Esophagus (tissue), 2 donors: ENCODE results near the gene RBM38. TPM values are rescaled to one million over a fixed set of nuclear protein-coding genes. Genes with fewer than 3 reads are reported as not detected.

Experiments
- H3K27ac ChIP-seq, 2 donors: one replicate each; pipeline ENCODE4 v1.5.1; 2013; ENCODE audit warnings: low read depth in 2 of 2, mild to moderate bottlenecking in 2 of 2, inconsistent platforms in 1 of 2, low read length in 1 of 2, moderate library complexity in 1 of 2
- H3K27me3 ChIP-seq, 2 donors: one replicate each; pipeline ENCODE4 v1.6.1; 2013; ENCODE audit warnings: low read length in 2 of 2, control low read depth in 1 of 2, mild to moderate bottlenecking in 1 of 2; ENCODE audit not compliant: insufficient read depth in 2 of 2, control insufficient read depth in 1 of 2
- H3K36me3 ChIP-seq, 2 donors: one replicate each; pipeline ENCODE4 v1.6.1; 2013; ENCODE audit warnings: low read length in 1 of 2; ENCODE audit not compliant: control insufficient read depth in 2 of 2, insufficient read depth in 2 of 2
- H3K4me1 ChIP-seq, 2 donors: one replicate each; pipeline ENCODE4 v1.6.1; 2013; ENCODE audit warnings: low read length in 1 of 2; ENCODE audit not compliant: control insufficient read depth in 2 of 2, insufficient read depth in 2 of 2
- H3K4me3 ChIP-seq, 2 donors: one replicate each; pipeline ENCODE4 v1.5.1; 2013; ENCODE audit warnings: low read length in 2 of 2, mild to moderate bottlenecking in 2 of 2, low read depth in 1 of 2, moderate library complexity in 1 of 2
- H3K9me3 ChIP-seq, 2 donors: one replicate each; pipeline ENCODE4 v1.6.1; 2013; ENCODE audit warnings: mild to moderate bottlenecking in 2 of 2, low read depth in 1 of 2, low read length in 1 of 2, moderate library complexity in 1 of 2; ENCODE audit not compliant: control insufficient read depth in 2 of 2, insufficient read depth in 1 of 2
- WGBS, 2 donors: extraction: QIAGEN DNeasy Blood & Tissue Kit; methylation state at CpG; one replicate each; pipeline ENCODE4 v1.1.7; 2013; 5-methylcytosine and 5-hydroxymethylcytosine counted together
- polyA plus RNA-seq, 2 donors: library from polyadenylated mRNA; stranded (reverse); fragments of 200-250 nt; gene quantifications; one replicate each; pipeline ENCODE4 v1.2.3, GENCODE V29; 2013
- donor health status: healthy with polysubstance abuse.
- donor health status: Bipolar disorder and iron deficiency.

RBM38 gene
- polyA plus RNA-seq, 2 donors = 10.9 to 13.8 TPM

GRCh38 chr20:57409316-57409671 is 18.1 kb downstream of the RBM38 start:
- H3K9me3 ChIP-seq = no peaks in the 10 kb centered on the region
- WGBS, 2 donors = 69 to 74% methylated on average over 16 of the region's 16 CpGs
- H3K27me3 ChIP-seq = no peaks in the 10 kb centered on the region
- H3K27ac ChIP-seq = peak overlapping the region in 1 of 2 donors; percentile 8
- H3K4me1 ChIP-seq = peaks cover 2% of the 10 kb centered on the region in 2 donors
- peaks cover 4 to 27% of the 10 kb centered on the region in 2 donors for H3K36me3 ChIP-seq
- H3K4me3 ChIP-seq = no peak overlapping the region

- peaks cover 2 to 4% of the 10 kb centered on the region in 2 donors for H3K4me1 ChIP-seq
- H3K4me3 ChIP-seq = no peak overlapping the region
- H3K27ac ChIP-seq = peak overlapping the region in 1 of 2 donors; percentile 17
- 63 to 71% methylated on average over 14 of the region's 14 CpGs for WGBS, 2 donors
- H3K27me3 ChIP-seq = no peaks in the 10 kb centered on the region
- H3K36me3 ChIP-seq = peaks cover 4 to 27% of the 10 kb centered on the region in 2 donors
- no peaks in the 10 kb centered on the region for H3K9me3 ChIP-seq
These were observed 18.6 kb downstream of the RBM38 start for GRCh38 chr20:57409672-57410397.

- Histone ChIP-seq H3K27me3 (no peaks in the 10 kb centered on the region), H3K4me3 (no peak overlapping the region), H3K9me3 (no peaks in the 10 kb centered on the region), H3K4me1 (peaks cover 2 to 6% of the 10 kb centered on the region in 2 donors), H3K27ac (no peak overlapping the region), H3K36me3 (peaks cover 4 to 27% of the 10 kb centered on the region in 2 donors)
- WGBS, 2 donors = 68 to 74% methylated on average over 15 of the region's 15 CpGs
These were observed 19.3 kb downstream of the RBM38 start for GRCh38 chr20:57410398-57410920.

GRCh38 chr20:57410924-57411323 is 19.7 kb downstream of the RBM38 start:
- no peak overlapping the region for H3K27ac ChIP-seq
- no peaks in the 10 kb centered on the region for H3K27me3 ChIP-seq
- H3K36me3 ChIP-seq = peaks cover 4 to 27% of the 10 kb centered on the region in 2 donors
- peaks cover 2 to 6% of the 10 kb centered on the region in 2 donors for H3K4me1 ChIP-seq
- no peak overlapping the region for H3K4me3 ChIP-seq
- no peaks in the 10 kb centered on the region for H3K9me3 ChIP-seq
- 85 to 92% methylated on average over 5 of the region's 5 CpGs for WGBS, 2 donors

GRCh38 chr20:57411406-57412283 is 20.4 kb downstream of the RBM38 start:
- no peaks in the 10 kb centered on the region for H3K27me3 ChIP-seq
- 82 to 87% methylated on average over 31 of the region's 31 CpGs for WGBS, 2 donors
- H3K27ac ChIP-seq = no peak overlapping the region
- peaks cover 2 to 6% of the 10 kb centered on the region in 2 donors for H3K4me1 ChIP-seq
- H3K36me3 ChIP-seq = peaks cover 4 to 21% of the 10 kb centered on the region in 2 donors
- H3K9me3 ChIP-seq = no peaks in the 10 kb centered on the region
- H3K4me3 ChIP-seq = no peak overlapping the region

GRCh38 chr20:57412347-57413029 is 21.3 kb downstream of the RBM38 start:
- Histone ChIP-seq H3K4me1 (peaks cover 2 to 6% of the 10 kb centered on the region in 2 donors), H3K4me3 (no peak overlapping the region), H3K36me3 (peaks cover 4 to 18% of the 10 kb centered on the region in 2 donors), H3K9me3 (no peaks in the 10 kb centered on the region), H3K27me3 (no peaks in the 10 kb centered on the region), H3K27ac (no peak overlapping the region)
- WGBS, 2 donors = 81 to 87% methylated on average over 8 of the region's 8 CpGs

- H3K27ac ChIP-seq = no peak overlapping the region
- no peaks in the 10 kb centered on the region for H3K9me3 ChIP-seq
- H3K4me1 ChIP-seq = peaks cover 2 to 6% of the 10 kb centered on the region in 2 donors
- WGBS, 2 donors = 93 to 95% methylated on average over 10 of the region's 10 CpGs
- no peaks in the 10 kb centered on the region for H3K27me3 ChIP-seq
- H3K4me3 ChIP-seq = no peak overlapping the region
- H3K36me3 ChIP-seq = peaks cover 0 to 5% of the 10 kb centered on the region in 2 donors
These were observed 22.8 kb downstream of the RBM38 start for GRCh38 chr20:57413986-57414385.

GRCh38 chr20:57414867-57415592 is 23.8 kb downstream of the RBM38 start:
- no peaks in the 10 kb centered on the region for H3K27me3 ChIP-seq
- no peak overlapping the region for H3K27ac ChIP-seq
- peaks cover 0 to 6% of the 10 kb centered on the region in 2 donors for H3K4me1 ChIP-seq
- H3K9me3 ChIP-seq = no peaks in the 10 kb centered on the region
- WGBS, 2 donors = 56 to 62% methylated on average over 19 of the region's 19 CpGs
- no peaks in the 10 kb centered on the region for H3K36me3 ChIP-seq
- no peak overlapping the region for H3K4me3 ChIP-seq

- H3K9me3 ChIP-seq = no peaks in the 10 kb centered on the region
- no peaks in the 10 kb centered on the region for H3K27me3 ChIP-seq
- no peak overlapping the region for H3K4me3 ChIP-seq
- H3K27ac ChIP-seq = no peak overlapping the region
- peaks cover 0 to 4% of the 10 kb centered on the region in 2 donors for H3K4me1 ChIP-seq
- WGBS, 2 donors = 86 to 92% methylated on average over 11 of the region's 11 CpGs
- no peaks in the 10 kb centered on the region for H3K36me3 ChIP-seq
These were observed 24.6 kb downstream of the RBM38 start for GRCh38 chr20:57415771-57416170.
